HFFc6 (cell line): Measurements from ENCODE around the gene STUM. TPM values are rescaled to one million over a fixed set of nuclear protein-coding genes. Genes with fewer than 3 reads are reported as not detected.

Experiments used
- DNase-seq: peaks from one replicate; pipeline ENCODE4 v3.0.0-alpha.2; 2018
- H3K27ac Mint-ChIP-seq: 2 replicates; pipeline ENCODE4 v1.8.0; 2020; ENCODE audit warnings: mild to moderate bottlenecking, mixed read lengths
- H3K27me3 Mint-ChIP-seq: 2 replicates; pipeline ENCODE4 v1.8.0; 2021; ENCODE audit warnings: mild to moderate bottlenecking, moderate library complexity, mixed read lengths; ENCODE audit not compliant: insufficient read depth
- H3K36me3 Mint-ChIP-seq: 2 replicates; pipeline ENCODE4 v1.8.0; 2021; ENCODE audit warnings: low read depth, mixed read lengths
- H3K4me1 Mint-ChIP-seq: 2 replicates; pipeline ENCODE4 v1.8.0; 2020; ENCODE audit warnings: low read depth, mixed read lengths
- H3K4me3 Mint-ChIP-seq: 2 replicates; pipeline ENCODE4 v1.8.0; 2020; ENCODE audit warnings: mild to moderate bottlenecking, moderate library complexity, mixed read lengths
- H3K9me3 Mint-ChIP-seq: 2 replicates; pipeline ENCODE4 v1.8.0; 2020; ENCODE audit warnings: mild to moderate bottlenecking, mixed read lengths
- total RNA-seq, 6 experiments: library from RNA; stranded (reverse); fragmentation: NEBNext Ultra II Directional; extraction: Animal tissue kit (Norgen Biotek cat#: 25700); gene quantifications; 2 replicates in 1 of 6; 3 replicates in 5 of 6; pipeline ENCODE4 v1.2.3, GENCODE V29; 2021
- TF ChIP-seq, protein P1 (sequence below): fragments of 200-600 bp; sonication (generic); IDR thresholded peaks from 2 replicates; pipeline ENCODE4 v1.5.0; 2021; ENCODE audit warnings: antibody characterized with exemption, mild to moderate bottlenecking

The STUM gene
- total RNA-seq, 6 experiments from 2014 or later: not detected

DNA sequence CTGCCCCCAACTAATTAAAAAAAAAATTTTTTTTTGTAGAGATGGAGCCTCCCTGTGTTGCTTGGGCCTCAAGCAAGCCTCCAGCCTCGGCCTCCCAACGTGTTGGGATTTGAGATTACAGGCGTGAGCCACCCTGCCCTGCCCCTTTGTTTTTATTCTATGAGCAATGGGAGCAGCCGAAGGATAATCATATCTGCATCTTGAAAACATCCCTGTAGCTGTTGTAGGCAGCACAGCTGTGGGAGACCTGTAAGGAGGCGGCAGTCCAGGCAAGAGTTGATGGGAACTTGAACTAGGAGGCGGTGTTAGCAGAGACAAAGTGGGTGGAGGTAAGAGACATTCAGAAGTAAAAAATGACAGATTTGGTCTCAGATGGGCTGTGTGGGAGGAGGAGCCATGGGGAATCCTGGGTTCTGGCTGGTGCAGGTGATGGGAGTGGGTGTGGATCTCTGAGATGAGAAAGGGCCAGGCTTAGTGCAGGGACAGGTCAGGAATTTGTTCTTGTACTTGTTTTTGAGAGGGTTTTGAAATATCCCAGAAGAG, 31.3 kb downstream of the STUM start:
- Mint-ChIP-seq H3K27me3 (peaks cover 35% of the 10 kb centered on the region), H3K4me3 (no peak overlapping the region), H3K4me1 (no peaks in the 10 kb centered on the region), H3K9me3 (no peaks in the 10 kb centered on the region; the same call in 1 of the 2 replicates), H3K27ac (no peak overlapping the region), H3K36me3 (no peaks in the 10 kb centered on the region)
- TF ChIP-seq, protein P1, sequence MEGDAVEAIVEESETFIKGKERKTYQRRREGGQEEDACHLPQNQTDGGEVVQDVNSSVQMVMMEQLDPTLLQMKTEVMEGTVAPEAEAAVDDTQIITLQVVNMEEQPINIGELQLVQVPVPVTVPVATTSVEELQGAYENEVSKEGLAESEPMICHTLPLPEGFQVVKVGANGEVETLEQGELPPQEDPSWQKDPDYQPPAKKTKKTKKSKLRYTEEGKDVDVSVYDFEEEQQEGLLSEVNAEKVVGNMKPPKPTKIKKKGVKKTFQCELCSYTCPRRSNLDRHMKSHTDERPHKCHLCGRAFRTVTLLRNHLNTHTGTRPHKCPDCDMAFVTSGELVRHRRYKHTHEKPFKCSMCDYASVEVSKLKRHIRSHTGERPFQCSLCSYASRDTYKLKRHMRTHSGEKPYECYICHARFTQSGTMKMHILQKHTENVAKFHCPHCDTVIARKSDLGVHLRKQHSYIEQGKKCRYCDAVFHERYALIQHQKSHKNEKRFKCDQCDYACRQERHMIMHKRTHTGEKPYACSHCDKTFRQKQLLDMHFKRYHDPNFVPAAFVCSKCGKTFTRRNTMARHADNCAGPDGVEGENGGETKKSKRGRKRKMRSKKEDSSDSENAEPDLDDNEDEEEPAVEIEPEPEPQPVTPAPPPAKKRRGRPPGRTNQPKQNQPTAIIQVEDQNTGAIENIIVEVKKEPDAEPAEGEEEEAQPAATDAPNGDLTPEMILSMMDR: no peak
- no peak for DNase-seq

DNA sequence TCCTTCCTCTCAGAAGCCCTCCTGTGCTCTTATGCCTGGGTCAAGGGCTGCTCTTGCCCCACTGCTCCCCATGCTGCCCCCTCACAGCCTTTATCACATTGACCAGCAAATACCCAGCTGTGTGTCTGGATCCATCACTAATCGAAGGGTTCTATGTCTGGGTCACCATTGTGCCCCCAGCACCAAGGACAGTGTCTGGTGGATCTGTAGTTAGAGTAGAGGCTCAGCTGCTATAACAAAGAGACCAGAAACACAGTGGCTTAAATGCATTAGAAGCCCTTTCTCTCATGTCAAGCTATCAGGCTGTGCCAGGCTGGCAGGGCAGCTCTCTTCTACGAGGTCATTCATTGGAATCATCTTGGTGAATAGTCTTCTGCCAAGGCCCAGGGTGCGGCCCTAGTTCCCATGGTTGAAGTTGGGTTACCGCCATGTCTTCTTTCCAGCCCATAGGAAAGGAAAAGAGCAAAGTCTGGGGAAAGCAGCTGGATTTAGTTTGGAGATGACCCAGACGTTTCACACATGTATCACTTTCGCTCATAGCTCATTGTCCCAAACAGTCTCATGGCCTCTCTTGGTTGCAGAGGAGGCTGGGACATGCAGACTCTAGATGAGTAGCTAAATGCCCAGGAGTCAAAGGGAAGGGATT, 32.2 kb downstream of the STUM start:
- H3K27ac Mint-ChIP-seq: no peak overlapping the region
- H3K27me3 Mint-ChIP-seq: peaks cover 38% of the 10 kb centered on the region

DNA sequence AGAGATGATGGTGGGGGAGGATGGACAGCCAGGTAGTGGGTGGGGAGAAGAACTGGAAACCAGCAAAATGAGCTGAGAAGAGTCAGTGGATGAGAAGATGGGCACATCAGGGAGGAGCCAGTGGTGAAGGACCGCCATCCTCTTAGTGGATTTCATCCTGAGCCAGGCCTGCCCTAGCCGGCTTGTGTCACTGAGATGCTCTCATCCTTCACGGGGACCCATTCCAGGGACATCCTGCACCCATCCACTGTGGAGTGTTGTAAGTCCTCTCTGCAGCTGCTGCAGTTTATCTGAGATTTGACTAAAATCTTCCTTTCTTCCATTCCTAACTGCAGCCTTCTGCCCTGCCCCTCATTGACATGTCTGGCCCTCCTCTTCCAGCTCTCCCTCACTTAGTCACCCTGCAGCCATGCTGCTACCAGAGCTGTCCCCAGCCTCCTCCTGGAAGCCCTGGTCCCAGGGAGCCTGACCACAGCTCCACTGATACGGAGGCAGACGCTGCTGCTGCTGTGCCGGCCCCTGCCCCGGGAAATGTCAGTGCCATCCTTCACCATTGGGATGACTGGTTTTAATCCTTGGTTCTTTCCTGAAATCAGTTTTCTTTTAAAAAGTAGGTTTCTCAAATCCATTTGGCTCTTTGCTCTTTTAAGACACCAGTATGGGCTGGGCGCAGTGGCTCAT, 33.2 kb downstream of the STUM start:
- peaks cover 38% of the 10 kb centered on the region for H3K27me3 Mint-ChIP-seq
- no peak for DNase-seq
- TF ChIP-seq, protein P1: no peak
- no peak overlapping the region for H3K4me3 Mint-ChIP-seq
- H3K9me3 Mint-ChIP-seq: no peaks in the 10 kb centered on the region; the same call in 1 of the 2 replicates
- no peak overlapping the region for H3K27ac Mint-ChIP-seq
- H3K4me1 Mint-ChIP-seq: no peaks in the 10 kb centered on the region
- H3K36me3 Mint-ChIP-seq: no peaks in the 10 kb centered on the region

More for the DNA sequence above, 32.2 kb downstream of the STUM start:
- Mint-ChIP-seq H3K36me3 (no peaks in the 10 kb centered on the region), H3K4me3 (no peak overlapping the region), H3K9me3 (no peaks in the 10 kb centered on the region; the same call in 1 of the 2 replicates), H3K4me1 (no peaks in the 10 kb centered on the region)
- TF ChIP-seq, protein P1: no peak
- no peak for DNase-seq

DNA sequence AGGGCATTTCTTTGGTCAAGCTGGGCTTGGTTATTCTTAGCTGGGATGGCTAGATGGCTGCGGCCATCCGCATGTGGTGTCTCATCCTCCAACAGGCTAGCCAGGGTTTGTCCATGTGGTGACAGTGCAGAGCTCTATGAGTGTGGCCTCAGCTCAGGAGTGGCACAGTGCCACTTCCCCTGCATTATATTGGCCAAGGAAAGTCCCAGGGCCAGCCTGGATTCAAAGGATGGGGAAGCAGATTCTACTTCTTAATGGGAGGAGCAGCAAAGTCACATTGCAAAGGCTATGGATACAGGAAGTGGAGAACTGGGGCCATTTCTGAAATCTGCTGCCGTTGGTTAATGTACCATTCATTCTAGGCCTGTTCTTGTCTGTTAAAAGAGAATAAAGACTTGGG, 34.4 kb downstream of the STUM start:
- TF ChIP-seq, protein P1: no peak
- no peaks in the 10 kb centered on the region for H3K4me1 Mint-ChIP-seq
- no peak for DNase-seq
- H3K36me3 Mint-ChIP-seq: no peaks in the 10 kb centered on the region
- no peaks in the 10 kb centered on the region; the same call in 1 of the 2 replicates for H3K9me3 Mint-ChIP-seq
- H3K27ac Mint-ChIP-seq: no peak overlapping the region
- peaks cover 33% of the 10 kb centered on the region for H3K27me3 Mint-ChIP-seq
- no peak overlapping the region for H3K4me3 Mint-ChIP-seq

DNA sequence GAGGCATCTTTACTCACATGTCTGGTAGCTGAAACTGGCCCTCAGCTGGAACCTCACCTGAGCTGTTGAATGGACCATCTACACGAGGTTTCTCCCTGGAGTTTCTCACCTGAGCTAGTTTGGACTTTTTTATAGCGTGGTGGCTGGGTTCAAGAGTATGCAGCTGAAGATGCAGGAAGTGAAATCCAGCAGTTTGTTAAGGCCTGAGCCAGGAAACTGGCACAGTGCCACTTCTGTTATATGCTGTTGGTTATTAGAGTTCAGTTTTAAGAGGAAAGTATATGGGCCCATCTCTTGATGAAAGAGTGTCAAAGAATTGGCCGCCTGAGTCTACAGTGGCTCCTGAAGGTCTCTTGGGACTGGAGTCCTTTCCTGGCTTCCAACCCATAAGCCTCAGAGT, 35.6 kb downstream of the STUM start:
- no peaks in the 10 kb centered on the region for H3K36me3 Mint-ChIP-seq
- DNase-seq: no peak
- no peaks in the 10 kb centered on the region; the same call in 1 of the 2 replicates for H3K9me3 Mint-ChIP-seq
- H3K4me1 Mint-ChIP-seq: no peaks in the 10 kb centered on the region
- peaks cover 37% of the 10 kb centered on the region for H3K27me3 Mint-ChIP-seq
- H3K27ac Mint-ChIP-seq: no peak overlapping the region
- H3K4me3 Mint-ChIP-seq: no peak overlapping the region
- TF ChIP-seq, protein P1: no peak
